Upper lobe of right lung (tissue), 1 donor: ENCODE measurements around the gene WBP1. TPM values are rescaled to one million over a fixed set of nuclear protein-coding genes. Genes with fewer than 3 reads are reported as not detected.

Experiments
- ATAC-seq: fragments of 200-7000 bp; cut with Tn5 transposase; one replicate; pipeline ENCODE4 v1.9.1; 2020; ENCODE audit warnings: mild to moderate bottlenecking, moderate library complexity
- DNase-seq: peaks from one replicate; pipeline ENCODE4 v3.0.0-alpha.2; 2020
- H3K27ac ChIP-seq: fragments of 200-600 bp; one replicate; pipeline ENCODE4 v1.8.0; 2022
- H3K27me3 ChIP-seq: fragments of 200-600 bp; one replicate; pipeline ENCODE4 v1.8.0; 2022; ENCODE audit warnings: mild to moderate bottlenecking
- H3K36me3 ChIP-seq: fragments of 200-600 bp; one replicate; pipeline ENCODE4 v1.8.0; 2022
- H3K4me1 ChIP-seq: fragments of 200-600 bp; one replicate; pipeline ENCODE4 v1.8.0; 2022
- H3K4me3 ChIP-seq: fragments of 200-600 bp; one replicate; pipeline ENCODE4 v1.8.0; 2022; ENCODE audit warnings: mild to moderate bottlenecking
- H3K9me3 ChIP-seq: fragments of 200-600 bp; one replicate; pipeline ENCODE4 v1.8.0; 2022
- CTCF ChIP-seq: fragments of 200-600 bp; IDR thresholded peaks from one replicate; pipeline ENCODE4 v1.8.0; 2022; ENCODE audit warnings: antibody characterized with exemption
- intact Hi-C: fragments of 100-400 bp; cut with DNase I; formaldehyde crosslinking; loops from one replicate; pipeline ENCODE4 v1.11.0; 2022
- total RNA-seq: library from RNA; stranded (reverse); fragmentation: NEBNext Ultra II Directional; extraction: Animal tissue kit (Norgen Biotek cat#: 25700); gene quantifications from one replicate; pipeline ENCODE4 v1.2.1, GENCODE V29; 2021
- donor health status: DM: no; HTN: yes; CAD: no; lungs with severe emphysema.

WBP1 gene
- total RNA-seq, 1 donor from 2014 or later: 57.5 TPM

- ATAC-seq: no peak
- no peak overlapping the region for H3K27ac ChIP-seq
- no peak for TF ChIP-seq CTCF
- peaks cover 24% of the 10 kb centered on the region for H3K4me1 ChIP-seq
- H3K4me3 ChIP-seq: no peak overlapping the region
- peaks cover 8% of the 10 kb centered on the region for H3K36me3 ChIP-seq
- DNase-seq: no peak
- no peaks in the 10 kb centered on the region for H3K9me3 ChIP-seq
- intact Hi-C loops: no loop called here
- H3K27me3 ChIP-seq: peaks cover 3% of the 10 kb centered on the region
Measured at GRCh38 chr2:74436111-74436805, 22.0 kb upstream of the WBP1 start.

- H3K27ac ChIP-seq: no peak overlapping the region
- DNase-seq (no peak), ATAC-seq (no peak)
- no peak for TF ChIP-seq CTCF
- H3K4me1 ChIP-seq: peaks cover 26% of the 10 kb centered on the region
- no peak overlapping the region for H3K4me3 ChIP-seq
- H3K9me3 ChIP-seq: no peaks in the 10 kb centered on the region
- no peaks in the 10 kb centered on the region for H3K36me3 ChIP-seq
- intact Hi-C loops: no loop called here
- peaks cover 7% of the 10 kb centered on the region for H3K27me3 ChIP-seq
Measured at GRCh38 chr2:74436848-74437695, 21.2 kb upstream of the WBP1 start.

- TF ChIP-seq CTCF: no peak
- H3K36me3 ChIP-seq: no peaks in the 10 kb centered on the region
- peaks cover 13% of the 10 kb centered on the region for H3K27me3 ChIP-seq
- peaks cover 26% of the 10 kb centered on the region for H3K4me1 ChIP-seq
- no peak for DNase-seq
- no peak for ATAC-seq
- intact Hi-C loops: no loop called here
- H3K9me3 ChIP-seq: no peaks in the 10 kb centered on the region
- H3K27ac ChIP-seq: no peak overlapping the region
- H3K4me3 ChIP-seq: no peak overlapping the region
Measured at GRCh38 chr2:74438248-74438647, 20.0 kb upstream of the WBP1 start.

GRCh38 chr2:74439373-74439772 lies 18.9 kb upstream of the WBP1 start:
- Histone ChIP-seq H3K4me1 (peaks cover 26% of the 10 kb centered on the region), H3K9me3 (no peaks in the 10 kb centered on the region), H3K4me3 (peak overlapping the region; percentile 62), H3K27me3 (peaks cover 13% of the 10 kb centered on the region), H3K36me3 (no peaks in the 10 kb centered on the region), H3K27ac (peak overlapping the region; percentile 84)
- no peak for DNase-seq
- intact Hi-C loops: no loop called here
- no peak for TF ChIP-seq CTCF
- ATAC-seq: no peak

- ATAC-seq (no peak), DNase-seq (no peak)
- peak overlapping the region; percentile 62 for H3K4me3 ChIP-seq
- peaks cover 26% of the 10 kb centered on the region for H3K4me1 ChIP-seq
- intact Hi-C loops: no loop called here
- H3K27me3 ChIP-seq: peaks cover 13% of the 10 kb centered on the region
- H3K27ac ChIP-seq: peak overlapping the region; percentile 84
- no peaks in the 10 kb centered on the region for H3K9me3 ChIP-seq
- no peaks in the 10 kb centered on the region for H3K36me3 ChIP-seq
- no peak for TF ChIP-seq CTCF
Measured at GRCh38 chr2:74439803-74440377, 18.3 kb upstream of the WBP1 start.
